K562 (cell line): ENCODE data around the gene LCP2.

ENCODE experiments used
- CTCF ChIP-seq, 3 experiments: IDR thresholded peaks in 2 of 3; conservative IDR thresholded peaks in 1 of 3; 2 replicates each; pipeline ENCODE4 v1.5.1; 2011 to 2012; ENCODE audit warnings: low read length in 3 of 3, mild to moderate bottlenecking in 3 of 3, control low read depth in 2 of 3, improper control_type of control experiment in 1 of 3, inconsistent platforms in 1 of 3, low read depth in 1 of 3, mixed read lengths in 1 of 3, moderate library complexity in 1 of 3; ENCODE audit not compliant: insufficient read depth in 2 of 3
- GTF3C2 ChIP-seq: IDR thresholded peaks from 3 replicates; pipeline ENCODE4 v1.6.1; 2011; ENCODE audit warnings: borderline replicate concordance, mild to moderate bottlenecking, moderate library complexity; ENCODE audit not compliant: insufficient read length; ENCODE audit errors: extremely low read depth

- TF ChIP-seq GTF3C2 (no peak), CTCF (IDR thresholded peaks at IDR 0.05 in 2 of 3, conservative IDR thresholded peaks at IDR 0.05 in 1 of 3; ENCODE audit: insufficient read depth in 2 of 3, low read depth in 1 of 3, low read length in 3 of 3) (no peak)
Observed at GRCh38 chr5:170306381-170306831, 8.8 kb upstream of the LCP2 start.
